Neuron (in vitro differentiated cells): ENCODE results near the gene NSF.
A peak's percentile ranks its signal among the peaks of the same experiment; 100 is the strongest.
"Not testable (repeated sequence)": the region's sequence is repeated elsewhere in the genome, so short reads cannot be mapped to it uniquely, and the experiment has no call there.

Experiments used
- H2AFZ ChIP-seq: one replicate; pipeline ENCODE4 v1.6.1; 2013; ENCODE audit warnings: low read depth, mild to moderate bottlenecking, inconsistent platforms, low read length, moderate library complexity
- H3K27me3 ChIP-seq: one replicate; pipeline ENCODE4 v1.6.1; 2013; ENCODE audit warnings: low read length; ENCODE audit not compliant: insufficient read depth
- H3K36me3 ChIP-seq: one replicate; pipeline ENCODE4 v1.6.1; 2013; ENCODE audit warnings: low read length; ENCODE audit not compliant: insufficient read depth
- H3K4me1 ChIP-seq: one replicate; pipeline ENCODE4 v1.6.1; 2013; ENCODE audit warnings: low read length; ENCODE audit not compliant: insufficient read depth
- H3K4me3 ChIP-seq: 2 replicates; pipeline ENCODE4 v1.5.1; 2013; ENCODE audit warnings: mild to moderate bottlenecking, low read length, moderate library complexity
- H3K9me3 ChIP-seq: one replicate; pipeline ENCODE4 v1.6.1; 2013; ENCODE audit warnings: low read length

Gene NSF

GRCh38 chr17:46590157-46591146 is at the start of gene NSF:
TSS of gene NSF (plus strand) at chr17:46590669. CDS start at chr17:46590776, 107 bp downstream.
- H3K9me3 ChIP-seq, H3K4me3 ChIP-seq, H3K36me3 ChIP-seq, H2AFZ ChIP-seq, H3K27me3 ChIP-seq, H3K4me1 ChIP-seq: not testable (repeated sequence)

DNA sequence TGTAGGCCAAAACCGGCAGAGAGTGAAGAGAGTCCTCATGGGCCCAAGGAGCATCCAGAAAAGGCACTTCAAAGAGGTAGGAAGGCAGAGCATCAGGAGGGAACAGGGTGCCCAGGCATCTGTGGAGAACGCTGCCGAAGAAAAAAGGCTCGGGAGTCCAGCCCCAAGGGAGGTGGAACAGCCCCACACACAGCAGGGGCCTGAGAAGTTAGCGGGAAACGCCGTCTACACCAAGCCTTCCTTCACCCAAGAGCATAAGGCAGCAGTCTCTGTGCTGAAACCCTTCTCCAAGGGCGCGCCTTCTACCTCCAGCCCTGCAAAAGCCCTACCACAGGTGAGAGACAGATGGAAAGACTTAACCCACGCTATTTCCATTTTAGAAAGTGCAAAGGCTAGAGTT is 41.9 kb upstream of the NSF start:
- not testable (repeated sequence) for H3K27me3 ChIP-seq, H3K9me3 ChIP-seq, H3K36me3 ChIP-seq, H3K4me3 ChIP-seq, H2AFZ ChIP-seq, H3K4me1 ChIP-seq

GRCh38 chr17:46559155-46559554 is 31.3 kb upstream of the NSF start:
- not testable (repeated sequence) for H3K4me3 ChIP-seq, H2AFZ ChIP-seq, H3K9me3 ChIP-seq, H3K27me3 ChIP-seq, H3K36me3 ChIP-seq, H3K4me1 ChIP-seq

GRCh38 chr17:46560048-46560447 is 30.4 kb upstream of the NSF start:
- not testable (repeated sequence) for H3K27me3 ChIP-seq, H2AFZ ChIP-seq, H3K9me3 ChIP-seq, H3K4me1 ChIP-seq, H3K4me3 ChIP-seq, H3K36me3 ChIP-seq

GRCh38 chr17:46566284-46566683 is 24.2 kb upstream of the NSF start:
- H3K36me3 ChIP-seq, H3K4me1 ChIP-seq, H3K4me3 ChIP-seq, H3K27me3 ChIP-seq, H2AFZ ChIP-seq, H3K9me3 ChIP-seq: not testable (repeated sequence)

DNA sequence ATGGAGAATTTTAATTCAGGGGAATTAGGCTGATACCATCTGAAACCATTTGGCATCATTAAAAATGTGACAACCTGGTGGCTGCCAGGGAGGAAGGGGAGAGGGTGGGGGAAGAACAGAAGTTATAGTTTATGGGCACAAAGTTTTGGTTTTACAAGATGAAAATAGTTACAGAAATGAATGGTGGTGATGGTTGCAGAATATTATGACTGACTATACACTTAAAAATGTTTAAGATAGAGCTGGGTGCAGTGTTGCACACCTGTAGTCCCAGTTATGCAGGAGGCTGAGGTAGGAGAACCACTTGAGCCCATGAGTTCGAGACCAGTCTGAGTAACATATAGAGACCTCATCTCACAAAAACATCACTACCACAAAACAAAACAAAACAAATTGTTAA is 23.5 kb upstream of the NSF start:
- H3K4me1 ChIP-seq, H3K4me3 ChIP-seq, H3K9me3 ChIP-seq, H3K36me3 ChIP-seq, H2AFZ ChIP-seq, H3K27me3 ChIP-seq: not testable (repeated sequence)

- H3K4me1 ChIP-seq, H2AFZ ChIP-seq, H3K4me3 ChIP-seq, H3K36me3 ChIP-seq, H3K9me3 ChIP-seq, H3K27me3 ChIP-seq: not testable (repeated sequence)
Observed at GRCh38 chr17:46571796-46572195, 18.7 kb upstream of the NSF start.

DNA sequence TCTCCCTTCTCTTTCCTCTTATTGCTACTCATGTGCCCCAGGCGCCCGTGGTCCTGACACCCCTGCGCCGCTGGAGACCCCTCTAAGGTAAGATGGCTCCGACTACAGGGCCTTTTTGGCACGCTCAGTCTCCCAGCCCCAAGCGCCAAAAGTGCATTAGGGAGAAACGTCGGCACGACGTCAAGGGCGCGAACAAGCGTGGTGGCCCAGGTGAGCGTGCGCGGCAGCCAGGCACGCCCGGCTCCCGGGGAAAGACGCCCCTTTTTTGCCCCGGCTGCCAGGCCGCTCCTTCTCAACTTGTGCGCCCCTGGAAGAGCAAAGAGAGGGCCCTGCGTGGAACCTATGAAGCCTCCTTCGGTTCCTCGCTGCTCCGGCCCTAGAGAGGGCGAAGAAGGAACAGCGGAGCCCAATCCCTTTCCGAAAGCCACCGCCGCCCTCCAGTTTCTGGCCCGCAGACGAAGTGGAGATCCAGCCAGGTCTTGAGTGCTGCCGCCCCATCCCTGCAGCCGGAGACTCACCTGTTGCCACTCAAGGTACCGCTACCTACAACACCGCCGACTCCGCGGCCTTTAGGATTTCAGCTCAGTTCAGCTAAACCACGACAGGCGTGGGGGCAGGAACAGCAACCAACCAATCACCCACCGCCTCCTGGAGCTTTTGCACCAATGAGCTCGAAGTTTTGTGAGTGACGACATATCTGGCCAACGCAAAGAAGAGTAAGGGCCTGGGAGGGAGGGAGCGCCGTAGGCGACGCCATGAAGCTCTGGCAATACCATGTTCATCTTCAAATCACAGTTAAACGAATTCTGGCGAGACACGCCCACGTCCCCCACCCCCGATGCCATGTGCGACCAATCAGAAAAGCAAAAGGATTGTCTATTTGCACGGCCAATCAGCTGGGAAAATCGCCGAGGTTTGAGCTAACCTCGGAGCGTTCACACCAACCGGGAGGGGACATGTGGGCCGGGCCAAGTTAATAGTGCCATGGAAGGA is 11.1 kb upstream of the NSF start, which contains the start of gene ARL17A:
TSS of gene ARL17A (minus strand) at position 609 of the 993 bp plus-strand sequence. CDS start 3,369 bp downstream, outside the sequence.
- not testable (repeated sequence) for H3K4me1 ChIP-seq, H3K27me3 ChIP-seq, H3K9me3 ChIP-seq, H3K36me3 ChIP-seq, H2AFZ ChIP-seq
- peak within 1 kb of the TSS; percentile 20 for H3K4me3 ChIP-seq

DNA sequence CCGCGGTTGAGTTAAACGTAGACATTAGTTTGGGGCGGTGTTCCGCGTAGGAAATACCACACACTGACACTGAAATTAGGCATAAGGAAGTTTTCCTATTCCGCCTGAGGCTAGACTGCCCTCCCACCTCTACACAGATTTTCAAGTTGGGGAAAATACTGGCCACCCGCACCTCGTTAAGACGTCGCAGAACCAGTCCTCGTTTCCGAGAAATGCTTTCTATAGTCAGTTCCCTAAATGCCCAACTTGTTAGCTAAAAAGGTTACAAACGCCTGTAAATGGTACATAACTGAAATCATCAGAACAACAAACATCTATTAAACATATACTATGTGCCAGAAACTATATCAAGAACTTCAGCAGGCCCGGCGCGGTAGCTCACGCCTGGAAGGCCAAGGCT is 10.4 kb upstream of the NSF start:
- H3K4me1 ChIP-seq, H3K36me3 ChIP-seq, H2AFZ ChIP-seq, H3K9me3 ChIP-seq, H3K27me3 ChIP-seq: not testable (repeated sequence)
- H3K4me3 ChIP-seq, result peak overlapping the region; percentile 20

GRCh38 chr17:46585444-46585843 is 5.0 kb upstream of the NSF start:
- not testable (repeated sequence) for H3K4me1 ChIP-seq, H2AFZ ChIP-seq, H3K9me3 ChIP-seq, H3K27me3 ChIP-seq, H3K36me3 ChIP-seq, H3K4me3 ChIP-seq

- not testable (repeated sequence) for H3K4me3 ChIP-seq, H3K9me3 ChIP-seq
Observed at GRCh38 chr17:46591332-46591731, 863 bp downstream of the NSF start.

DNA sequence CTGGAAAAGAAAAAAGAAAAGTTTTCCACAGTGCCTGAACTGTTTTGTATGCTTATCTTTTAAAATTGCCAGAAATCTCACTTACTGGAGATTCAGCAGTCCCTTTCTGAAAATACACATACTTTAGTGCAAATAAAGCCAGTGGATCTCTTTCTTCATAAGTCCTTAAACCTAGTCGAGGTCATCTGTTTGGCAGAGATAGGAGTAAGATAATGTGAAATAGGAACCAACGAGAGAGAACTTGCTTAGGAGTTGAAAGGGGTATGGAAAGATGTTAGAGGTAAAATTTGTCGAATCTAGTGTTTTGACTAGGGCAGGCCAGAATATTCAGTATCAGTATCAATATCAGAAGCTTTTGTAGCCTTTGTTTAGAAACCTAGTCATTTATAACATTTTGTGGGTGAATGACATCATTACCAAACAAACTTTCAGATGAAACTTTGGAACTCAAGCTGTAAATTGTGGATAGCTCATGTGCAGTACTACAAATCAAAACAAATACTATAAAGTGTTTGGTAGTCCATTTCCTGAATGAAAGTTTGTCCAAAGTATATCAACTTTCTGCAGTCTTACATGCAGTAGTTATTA is 8.0 kb downstream of the NSF start:
- H3K27me3 ChIP-seq, H3K4me3 ChIP-seq, H3K4me1 ChIP-seq, H2AFZ ChIP-seq, H3K9me3 ChIP-seq, H3K36me3 ChIP-seq: not testable (repeated sequence)

More at GRCh38 chr17:46591332-46591731, 863 bp downstream of the NSF start:
- not testable (repeated sequence) for H2AFZ ChIP-seq, H3K4me1 ChIP-seq, H3K36me3 ChIP-seq, H3K27me3 ChIP-seq

- H3K27me3 ChIP-seq, H3K36me3 ChIP-seq, H3K4me1 ChIP-seq, H3K9me3 ChIP-seq, H2AFZ ChIP-seq, H3K4me3 ChIP-seq: not testable (repeated sequence)
Observed at GRCh38 chr17:46600767-46601166, 10.3 kb downstream of the NSF start.
